Smooth muscle cell (in vitro differentiated cells): ENCODE data around the gene FADS1. TPM values are rescaled to one million over a fixed set of nuclear protein-coding genes. Genes with fewer than 3 reads are reported as not detected.

Source experiments
- DNase-seq: peaks from one replicate; lab custom pipeline; 2025; ENCODE audit not compliant: unreplicated experiment; lab: John Stamatoyannopoulos, UW
- H2AFZ ChIP-seq: fragments of 200-600 bp; sonication (generic); 2 replicates; pipeline ENCODE4 v1.6.0; 2016; ENCODE audit warnings: antibody characterized with exemption, low read depth, mild to moderate bottlenecking
- H3F3A ChIP-seq: fragments of 200-600 bp; sonication (generic); 2 replicates; pipeline ENCODE4 v1.6.0; 2017; ENCODE audit warnings: antibody characterized with exemption, low read depth
- H3K27ac ChIP-seq: fragments of 200-600 bp; sonication (generic); 2 replicates; pipeline ENCODE4 v1.5.1; 2016; ENCODE audit warnings: low read depth, mild to moderate bottlenecking
- H3K27me3 ChIP-seq: fragments of 200-600 bp; sonication (generic); 2 replicates; pipeline ENCODE4 v1.6.1; 2016; ENCODE audit warnings: low read depth, mild to moderate bottlenecking
- H3K36me3 ChIP-seq: fragments of 200-600 bp; sonication (generic); 2 replicates; pipeline ENCODE4 v1.5.1; 2016; ENCODE audit warnings: low read depth
- H3K4me1 ChIP-seq: fragments of 200-600 bp; sonication (generic); 2 replicates; pipeline ENCODE4 v1.5.1; 2016; ENCODE audit warnings: low read depth
- H3K4me2 ChIP-seq: fragments of 200-600 bp; sonication (generic); 2 replicates; pipeline ENCODE4 v1.6.0; 2016; ENCODE audit warnings: mild to moderate bottlenecking
- H3K4me3 ChIP-seq: fragments of 200-600 bp; sonication (generic); 2 replicates; pipeline ENCODE4 v1.5.1; 2016; ENCODE audit warnings: mild to moderate bottlenecking
- H3K79me2 ChIP-seq: fragments of 200-600 bp; sonication (generic); 2 replicates; pipeline ENCODE4 v1.6.0; 2016; ENCODE audit warnings: low read depth, mild to moderate bottlenecking
- H3K9ac ChIP-seq: fragments of 200-600 bp; sonication (generic); 2 replicates; pipeline ENCODE4 v1.6.0; 2016; ENCODE audit warnings: low read depth
- H3K9me3 ChIP-seq: fragments of 200-600 bp; sonication (generic); replicated peaks from 2 replicates; pipeline ENCODE4 v1.5.1; 2016; ENCODE audit warnings: low read depth
- H4K20me1 ChIP-seq: fragments of 200-600 bp; sonication (generic); 2 replicates; pipeline ENCODE4 v1.6.0; 2016; ENCODE audit warnings: low read depth
- WGBS: methylation state at CpG from one replicate; pipeline ENCODE4 v1.1.7; 2016; ENCODE audit warnings: low lambda C conversion rate; 5-methylcytosine and 5-hydroxymethylcytosine counted together
- polyA plus RNA-seq: library from polyadenylated mRNA; unstranded; fragments of >200 nt; fragmentation: Nextera tagmentation; extraction: Ambion mirVana; gene quantifications from 2 replicates; pipeline ENCODE4 v1.2.1, GENCODE V29; 2016
- total RNA-seq: library from RNA; depleted of rRNA; stranded (reverse); fragments of >200 nt; gene quantifications from 2 replicates; pipeline ENCODE4 v1.2.3, GENCODE V29; 2014
- TF ChIP-seq, protein P1 (sequence below): fragments of 200-600 bp; sonication (generic); IDR thresholded peaks from 2 replicates; pipeline ENCODE4 v1.5.1; 2017; ENCODE audit warnings: borderline replicate concordance, mild to moderate bottlenecking, antibody characterized with exemption; ENCODE audit not compliant: insufficient read depth, poor library complexity, severe bottlenecking

FADS1 gene
- total and polyA plus RNA-seq, 2 experiments from 2014 or later = 122 to 266 TPM

DNA sequence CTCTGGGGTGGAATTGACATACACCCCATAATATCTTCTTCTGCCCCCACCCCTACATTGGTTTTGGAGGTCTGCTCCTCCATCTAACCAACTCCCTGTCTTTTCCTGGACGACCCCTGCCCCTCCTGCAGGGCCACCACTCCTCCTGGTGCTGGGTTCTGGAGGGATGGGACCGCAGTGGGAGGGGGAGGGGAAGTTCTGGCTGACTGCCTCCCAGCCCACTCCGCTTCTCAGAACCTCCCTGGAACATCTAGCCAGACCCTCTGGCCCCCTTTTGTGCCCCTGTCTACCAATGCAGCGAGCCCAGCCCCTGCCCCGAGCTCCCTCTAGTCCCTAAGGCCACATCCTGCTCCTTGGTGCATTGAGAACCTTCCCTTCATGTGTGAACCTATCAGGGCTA lies 63.1 kb downstream of the FADS1 start:
- H3K4me2 ChIP-seq = peak overlapping the region; percentile 89
- peak overlapping the region; percentile 56 for H3K9ac ChIP-seq
- peaks cover 8% of the 10 kb centered on the region for H3F3A ChIP-seq
- no peaks in the 10 kb centered on the region for H3K36me3 ChIP-seq
- 43% methylated on average over 5 of the region's 5 CpGs for WGBS
- peaks cover 40% of the 10 kb centered on the region for H3K4me1 ChIP-seq
- H3K9me3 ChIP-seq = no peaks in the 10 kb centered on the region
- no peak overlapping the region for H2AFZ ChIP-seq
- H3K27me3 ChIP-seq = no peaks in the 10 kb centered on the region
- peaks cover 53% of the 10 kb centered on the region for H3K79me2 ChIP-seq
- peak overlapping the region; percentile 60 for H3K27ac ChIP-seq
- TF ChIP-seq, protein P1, sequence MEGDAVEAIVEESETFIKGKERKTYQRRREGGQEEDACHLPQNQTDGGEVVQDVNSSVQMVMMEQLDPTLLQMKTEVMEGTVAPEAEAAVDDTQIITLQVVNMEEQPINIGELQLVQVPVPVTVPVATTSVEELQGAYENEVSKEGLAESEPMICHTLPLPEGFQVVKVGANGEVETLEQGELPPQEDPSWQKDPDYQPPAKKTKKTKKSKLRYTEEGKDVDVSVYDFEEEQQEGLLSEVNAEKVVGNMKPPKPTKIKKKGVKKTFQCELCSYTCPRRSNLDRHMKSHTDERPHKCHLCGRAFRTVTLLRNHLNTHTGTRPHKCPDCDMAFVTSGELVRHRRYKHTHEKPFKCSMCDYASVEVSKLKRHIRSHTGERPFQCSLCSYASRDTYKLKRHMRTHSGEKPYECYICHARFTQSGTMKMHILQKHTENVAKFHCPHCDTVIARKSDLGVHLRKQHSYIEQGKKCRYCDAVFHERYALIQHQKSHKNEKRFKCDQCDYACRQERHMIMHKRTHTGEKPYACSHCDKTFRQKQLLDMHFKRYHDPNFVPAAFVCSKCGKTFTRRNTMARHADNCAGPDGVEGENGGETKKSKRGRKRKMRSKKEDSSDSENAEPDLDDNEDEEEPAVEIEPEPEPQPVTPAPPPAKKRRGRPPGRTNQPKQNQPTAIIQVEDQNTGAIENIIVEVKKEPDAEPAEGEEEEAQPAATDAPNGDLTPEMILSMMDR = no peak
- DNase-seq = no peak
- peak overlapping the region; percentile 79 for H3K4me3 ChIP-seq
- peaks cover 11% of the 10 kb centered on the region for H4K20me1 ChIP-seq

DNA sequence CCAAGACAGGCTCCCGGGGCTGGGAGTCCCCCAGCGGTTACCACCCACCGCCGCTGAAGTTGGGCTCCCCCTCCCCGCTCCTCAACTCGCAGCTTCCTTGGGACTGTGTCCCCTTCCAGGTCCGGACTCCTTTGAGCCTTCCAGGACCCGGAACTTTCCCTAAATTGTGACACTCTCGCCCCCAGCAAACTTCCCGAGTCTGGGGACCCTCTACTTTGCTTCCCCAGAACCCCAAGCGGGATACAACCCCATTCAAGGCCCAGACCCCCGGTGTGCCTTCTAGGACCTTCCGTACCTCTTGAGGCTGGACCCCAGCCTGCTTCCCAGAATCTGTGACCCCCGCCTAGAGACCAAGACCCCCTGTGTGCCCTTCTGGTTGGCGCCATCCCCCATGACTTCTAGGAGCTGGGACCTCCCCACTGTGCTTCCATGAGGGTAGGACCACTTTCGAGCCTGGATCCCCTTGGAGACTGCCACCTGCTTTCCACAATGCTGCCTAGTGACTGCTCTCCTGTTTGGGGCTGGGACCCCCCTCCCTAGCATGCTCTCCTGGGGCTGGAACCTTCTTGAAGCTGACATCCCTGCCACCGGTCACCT lies 63.8 kb downstream of the FADS1 start:
- Histone ChIP-seq H3K9me3 (no peaks in the 10 kb centered on the region), H4K20me1 (peaks cover 5% of the 10 kb centered on the region), H3K4me2 (peak overlapping the region; percentile 89), H3F3A (peaks cover 8% of the 10 kb centered on the region), H2AFZ (peak overlapping the region; percentile 66), H3K27me3 (no peaks in the 10 kb centered on the region), H3K9ac (peak overlapping the region; percentile 56), H3K79me2 (peaks cover 48% of the 10 kb centered on the region), H3K27ac (peak overlapping the region; percentile 60), H3K4me3 (peak overlapping the region; percentile 79), H3K4me1 (peaks cover 40% of the 10 kb centered on the region), H3K36me3 (no peaks in the 10 kb centered on the region)
- TF ChIP-seq, protein P1 = no peak
- WGBS = 31% methylated on average over 14 of the region's 17 CpGs
- DNase-seq = no peak

DNA sequence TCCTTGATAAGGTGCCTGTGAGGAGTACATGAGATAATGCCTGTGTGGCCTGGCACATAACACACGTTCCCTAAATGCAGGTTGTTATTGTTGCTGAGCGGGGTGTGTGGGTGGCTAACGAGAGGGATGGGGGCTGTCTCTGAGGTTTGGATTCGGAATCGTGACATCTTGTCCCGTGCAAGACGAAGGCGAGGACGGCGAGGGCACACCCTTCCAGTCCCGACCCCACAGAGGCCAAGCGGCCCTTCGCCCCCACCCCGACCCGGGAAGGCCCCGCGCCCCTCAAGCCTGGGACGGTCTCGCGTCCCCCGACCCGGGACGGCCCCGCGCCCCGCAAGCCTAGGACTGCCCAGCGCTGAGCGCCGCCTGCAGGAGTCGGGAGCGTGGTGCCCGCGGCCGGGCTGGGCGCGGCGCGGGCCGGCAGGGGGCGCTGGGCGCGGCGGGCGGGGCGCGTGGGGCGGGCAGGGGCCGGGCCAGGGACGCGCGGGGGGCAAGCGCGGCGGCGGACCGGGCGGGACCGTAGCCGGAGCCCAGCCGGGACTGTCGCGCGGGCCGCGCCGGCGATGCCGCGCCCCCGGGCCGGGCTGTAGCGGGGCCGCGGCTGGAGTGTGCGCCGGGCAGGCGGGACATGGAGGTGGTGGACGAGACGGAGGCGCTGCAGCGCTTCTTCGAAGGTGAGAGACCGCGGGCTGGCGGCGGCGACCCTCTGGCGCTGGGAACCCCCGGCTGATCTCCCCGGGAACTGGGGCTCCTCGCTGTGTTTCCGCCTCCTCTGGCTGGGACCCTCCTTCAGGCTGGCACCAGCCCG lies 64.5 kb downstream of the FADS1 start, which contains the start of gene MYRF:
MYRF (plus strand) TSS at position 520 of the 808 bp plus-strand sequence; CDS start at position 629, 109 bp downstream.
- peaks cover 40% of the 10 kb centered on the region for H3K4me1 ChIP-seq
- 7% methylated on average over 45 of the region's 93 CpGs for WGBS
- H3K4me3 ChIP-seq = peak within 1 kb of the TSS; percentile 79

More for the DNA sequence above, 64.5 kb downstream of the FADS1 start, which contains the start of gene MYRF:
- H3K9me3 ChIP-seq = no peaks in the 10 kb centered on the region
- DNase-seq = peak; percentile 42
- H3K4me2 ChIP-seq = peak within 1 kb of the TSS; percentile 89
- H2AFZ ChIP-seq = peak within 1 kb of the TSS; percentile 66
- peak within 1 kb of the TSS; percentile 56 for H3K9ac ChIP-seq
- H3K27ac ChIP-seq = peak within 1 kb of the TSS; percentile 60
- H3K36me3 ChIP-seq = no peaks in the 10 kb centered on the region
- H4K20me1 ChIP-seq = no peaks in the 10 kb centered on the region
- peaks cover 43% of the 10 kb centered on the region for H3K79me2 ChIP-seq
- H3K27me3 ChIP-seq = no peaks in the 10 kb centered on the region
- TF ChIP-seq, protein P1 = peak; percentile 44
- peaks cover 8% of the 10 kb centered on the region for H3F3A ChIP-seq
